NCI-H2227 (cell line): ENCODE measurements around the gene CFAP46.

Experiments
- DNase-seq: peaks from one replicate; lab custom pipeline; 2025; ENCODE audit not compliant: unreplicated experiment; lab: John Stamatoyannopoulos, UW

Gene CFAP46

DNA sequence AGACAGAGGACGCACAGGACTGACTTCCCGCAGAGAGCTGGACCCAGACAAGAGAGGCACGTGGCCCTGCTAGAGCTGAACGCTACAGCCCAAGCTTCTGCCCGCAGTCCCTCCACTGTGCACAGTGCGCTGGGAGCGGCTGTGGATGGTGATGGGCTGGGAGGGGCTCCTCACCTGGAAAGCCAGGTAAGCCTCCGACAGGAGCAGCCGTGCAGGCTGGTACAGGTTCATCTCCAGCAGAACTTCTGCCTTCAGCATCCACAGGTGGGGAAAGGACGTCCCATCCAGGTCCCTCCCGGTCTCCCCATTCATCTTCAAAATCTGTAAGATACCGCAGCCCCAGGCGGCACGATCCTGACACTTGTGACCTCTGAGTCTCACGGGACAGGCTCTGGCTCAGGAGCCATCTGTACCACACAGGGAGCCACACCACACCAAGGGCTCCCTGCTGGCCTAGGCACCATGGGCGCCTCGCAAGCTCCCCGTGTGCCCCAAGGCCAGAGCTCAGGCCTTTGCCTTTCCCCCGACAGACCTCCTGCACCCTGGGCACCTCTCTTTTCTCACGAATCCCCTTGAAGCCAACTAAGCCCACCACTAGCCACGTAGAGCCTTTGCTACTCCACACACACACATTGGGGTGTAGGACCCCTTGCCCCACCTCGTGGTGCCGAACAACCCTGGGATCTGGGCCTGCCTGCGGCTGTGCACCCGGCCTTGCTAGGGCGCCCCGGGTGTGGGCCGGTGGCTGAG lies 76.3 kb downstream of the CFAP46 start:
- no peak for DNase-seq

DNA sequence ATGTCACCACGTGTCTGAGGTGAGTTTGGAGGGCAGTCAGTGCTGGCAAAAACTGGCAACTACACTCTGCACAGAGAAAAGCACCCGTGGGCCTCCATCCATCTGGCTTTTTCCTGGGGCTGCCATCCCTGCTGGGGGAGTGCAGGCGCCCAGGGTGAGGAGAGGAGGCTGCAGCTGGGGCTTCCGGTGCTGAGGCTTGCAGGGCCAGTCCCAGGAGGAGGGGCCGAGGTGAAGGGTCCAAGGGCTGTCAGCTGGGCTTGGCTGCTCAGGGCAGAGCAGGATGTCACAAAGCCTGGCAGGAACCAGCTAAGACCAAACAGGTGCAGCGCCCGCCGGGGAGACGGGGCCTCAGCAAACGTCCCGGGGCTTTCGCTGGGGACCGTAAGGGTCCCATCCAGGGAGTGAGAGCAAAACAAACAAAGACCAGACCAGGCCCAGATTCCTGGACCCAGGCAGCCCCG lies 77.2 kb downstream of the CFAP46 start:
- DNase-seq: no peak

DNA sequence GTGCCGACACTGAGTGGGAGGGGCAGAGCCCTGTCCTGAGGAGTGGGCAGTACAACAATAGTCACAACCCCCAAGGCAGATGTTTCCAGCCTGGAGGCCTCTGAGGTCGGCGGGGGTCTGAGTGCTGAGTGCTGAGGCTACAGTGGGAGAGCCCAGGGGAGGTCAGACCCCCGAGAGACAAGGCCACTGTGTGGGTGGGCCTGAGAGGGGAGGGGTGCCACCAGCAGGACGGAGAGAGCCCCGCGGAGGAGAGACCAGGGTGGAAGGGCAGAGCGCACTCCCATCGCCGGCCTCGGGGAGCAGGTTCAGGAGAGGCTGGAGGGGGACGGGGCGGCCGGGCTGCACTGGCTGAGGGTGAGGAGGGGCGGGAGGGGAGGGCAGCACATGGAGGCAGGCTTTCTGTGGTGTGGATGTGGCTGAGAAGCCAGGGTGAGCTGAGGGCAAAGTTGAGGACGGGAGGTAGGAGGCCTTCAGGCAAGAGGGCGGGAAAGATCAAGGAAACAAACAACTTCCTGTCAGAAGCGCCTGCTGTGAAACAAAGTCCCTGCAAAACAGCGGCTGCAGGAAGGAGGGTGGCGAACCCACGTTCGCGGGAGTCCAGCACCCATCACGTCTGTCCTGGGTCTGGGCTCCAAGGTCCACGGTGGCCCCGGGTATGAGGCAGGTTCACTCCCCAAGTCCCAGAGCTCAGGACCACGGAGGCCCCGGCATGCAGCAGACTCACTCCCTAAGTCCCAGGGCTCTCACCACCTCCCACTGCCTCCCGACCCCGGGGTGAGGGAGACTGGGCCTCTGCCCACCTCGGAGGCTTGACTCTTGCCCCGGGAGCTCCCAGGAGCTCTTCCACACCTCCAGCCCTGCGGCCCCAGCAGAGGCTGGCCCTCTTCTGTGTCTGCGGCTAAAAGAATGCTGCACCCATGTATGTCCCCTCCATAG lies 79.6 kb downstream of the CFAP46 start:
- DNase-seq: no peak

DNA sequence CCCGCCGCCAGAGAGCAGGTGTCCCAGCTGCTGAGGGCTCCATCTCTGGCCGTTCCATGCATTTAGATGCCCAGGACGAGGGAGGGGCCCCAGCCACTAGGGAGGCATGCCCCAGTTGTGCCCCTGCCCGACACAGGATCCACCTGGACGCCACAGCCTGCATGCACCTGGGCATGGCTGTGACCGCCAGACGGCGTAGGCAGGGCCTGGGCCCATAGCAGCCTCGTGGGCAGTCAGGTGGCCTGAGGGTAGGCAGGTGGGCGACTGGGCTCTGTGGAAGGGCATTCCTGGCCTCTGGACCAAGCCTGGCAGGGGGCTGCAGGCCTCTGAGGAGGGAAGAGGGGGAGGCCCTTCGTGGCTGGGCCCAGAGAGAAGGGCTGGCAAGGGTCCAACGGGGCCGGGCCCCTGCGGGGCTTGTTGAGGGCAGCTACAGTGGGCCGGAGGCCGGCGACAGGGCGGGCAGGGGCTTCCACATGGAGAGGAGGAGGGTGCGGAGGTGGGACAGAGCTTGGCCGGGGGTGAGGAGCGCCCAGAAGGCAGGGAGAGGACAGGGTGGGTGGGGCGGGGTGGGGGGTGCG lies 80.4 kb downstream of the CFAP46 start:
- DNase-seq: no peak

DNA sequence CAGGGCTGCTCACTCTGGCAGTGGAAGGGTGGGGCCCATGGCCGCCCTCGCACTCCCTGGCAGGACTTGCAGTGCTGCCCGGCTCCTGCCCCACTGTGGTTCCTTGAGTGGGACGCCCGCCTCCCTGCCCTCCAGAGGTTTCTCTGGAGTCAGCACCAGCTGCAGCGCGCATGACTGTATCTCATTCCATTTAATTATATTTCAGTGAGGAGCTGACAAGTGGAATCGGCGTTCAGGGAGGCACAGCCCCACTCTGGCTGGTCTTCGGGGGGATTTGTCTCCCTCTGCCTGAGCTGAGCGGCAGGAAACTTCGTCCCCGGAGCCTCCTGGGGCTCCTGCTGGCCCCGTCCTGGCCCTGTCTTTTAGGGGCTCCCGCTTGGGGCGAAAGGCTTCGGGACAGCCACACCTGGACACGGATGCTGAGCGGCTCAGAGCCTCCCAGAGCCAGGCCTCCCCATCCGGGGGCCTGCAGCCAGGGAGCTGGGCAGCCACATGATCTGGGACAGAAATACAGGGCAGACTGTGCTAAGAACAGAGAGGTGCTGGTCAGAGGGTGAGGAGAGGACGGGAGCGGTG lies 81.2 kb downstream of the CFAP46 start:
- DNase-seq: no peak

DNA sequence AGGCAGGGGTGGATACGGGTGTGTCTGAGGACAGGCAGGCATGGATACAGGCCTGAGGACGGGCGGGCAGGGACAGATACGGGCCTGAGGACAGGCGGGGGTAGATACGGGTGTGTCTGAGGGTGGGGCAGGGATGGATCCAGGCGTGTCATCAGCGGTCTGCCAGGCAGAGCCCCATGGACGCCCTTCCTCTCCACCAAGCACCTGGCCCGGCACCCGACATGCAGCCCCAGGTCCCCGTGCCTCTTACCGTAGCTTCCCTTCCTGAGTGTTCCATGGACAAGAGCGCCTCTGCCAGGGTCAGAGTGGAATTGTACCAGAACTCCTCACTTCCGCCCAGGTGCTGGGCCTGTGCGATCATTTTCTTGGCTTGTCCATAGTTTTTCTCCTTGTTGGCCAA lies 81.8 kb downstream of the CFAP46 start:
- no peak for DNase-seq

DNA sequence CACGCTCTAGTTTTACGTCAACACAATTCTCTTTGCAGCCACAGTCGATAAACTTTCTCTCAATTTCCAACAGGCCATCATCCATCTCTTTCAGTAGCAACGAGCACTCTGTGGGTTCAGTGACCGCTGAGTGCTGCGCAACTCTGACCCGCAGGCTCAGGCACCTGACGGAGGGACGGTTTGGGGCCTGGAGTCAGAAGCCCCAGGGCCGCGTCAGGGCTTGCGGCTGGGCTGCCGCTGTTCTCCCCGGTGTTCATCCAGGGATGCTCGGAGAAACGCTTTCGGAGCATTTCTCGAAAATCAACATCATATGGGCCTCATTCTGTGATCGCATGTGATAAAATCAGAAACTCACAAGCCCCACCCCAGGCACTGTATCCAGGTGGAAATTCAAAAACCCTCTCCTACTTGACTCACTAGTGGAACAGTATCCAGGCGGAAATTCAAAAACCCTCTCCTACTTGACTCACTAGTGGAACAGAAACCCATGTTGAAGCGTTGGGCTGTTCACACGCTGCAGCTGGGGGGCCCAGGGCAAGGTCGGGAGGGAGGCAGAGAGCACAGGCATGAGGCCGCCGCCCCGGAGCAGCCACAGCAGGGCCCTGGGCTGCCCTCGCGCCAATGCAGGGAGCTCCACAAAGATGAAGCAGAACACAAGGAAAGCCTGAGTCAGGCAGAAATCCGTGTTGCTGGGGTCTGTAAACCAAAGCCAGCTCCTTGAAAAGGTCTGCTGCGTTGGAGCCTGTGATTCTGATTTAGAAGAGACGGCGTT lies 83.1 kb downstream of the CFAP46 start:
- DNase-seq: no peak

DNA sequence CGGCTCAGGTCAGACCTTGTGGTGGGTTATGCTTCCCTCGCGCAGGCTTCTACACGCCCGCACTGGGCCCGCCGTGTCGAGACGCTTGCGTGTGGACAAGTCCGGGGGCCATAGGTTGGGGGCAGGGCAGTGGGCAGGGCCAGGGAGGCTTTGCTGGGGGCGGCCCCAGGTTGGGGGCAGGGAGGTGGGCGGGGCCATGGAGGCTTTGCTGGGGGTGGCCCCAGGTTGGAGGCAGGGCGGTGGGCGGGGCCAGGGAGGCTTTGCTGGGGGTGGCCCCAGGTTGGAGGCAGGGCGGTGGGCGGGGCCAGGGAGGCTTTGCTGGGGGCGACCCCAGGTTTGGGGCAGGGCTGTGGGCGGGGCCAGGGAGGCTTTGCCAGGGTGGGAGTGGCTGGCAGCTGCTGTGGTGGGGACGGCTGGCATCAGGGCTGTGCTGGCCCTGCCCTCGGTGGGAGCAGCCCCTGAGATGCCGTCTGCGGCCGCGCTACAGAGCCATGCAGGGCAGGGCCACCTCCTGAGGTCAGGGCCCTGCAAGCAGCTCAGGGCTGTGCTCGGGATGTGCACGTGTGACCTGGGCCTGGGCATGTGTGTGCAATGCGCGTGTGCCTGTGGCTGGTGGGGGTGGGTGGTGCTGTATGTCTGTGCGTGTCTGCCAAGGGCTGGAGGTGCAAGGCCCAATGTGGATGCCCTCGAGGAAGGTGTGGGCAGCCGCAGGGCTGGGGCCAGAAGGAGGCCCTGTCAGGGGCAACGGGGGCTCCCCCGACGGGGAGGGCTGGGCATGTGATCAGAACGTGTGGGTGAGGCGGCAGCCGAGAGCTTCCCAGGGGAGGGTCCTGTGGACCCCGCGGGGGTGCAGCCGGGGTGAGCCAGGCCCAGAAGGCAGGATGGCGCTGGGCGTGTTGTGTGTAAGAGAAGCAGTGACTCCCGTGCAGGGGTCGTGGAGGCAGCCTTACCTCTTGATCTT lies 84.0 kb downstream of the CFAP46 start:
- DNase-seq: no peak

DNA sequence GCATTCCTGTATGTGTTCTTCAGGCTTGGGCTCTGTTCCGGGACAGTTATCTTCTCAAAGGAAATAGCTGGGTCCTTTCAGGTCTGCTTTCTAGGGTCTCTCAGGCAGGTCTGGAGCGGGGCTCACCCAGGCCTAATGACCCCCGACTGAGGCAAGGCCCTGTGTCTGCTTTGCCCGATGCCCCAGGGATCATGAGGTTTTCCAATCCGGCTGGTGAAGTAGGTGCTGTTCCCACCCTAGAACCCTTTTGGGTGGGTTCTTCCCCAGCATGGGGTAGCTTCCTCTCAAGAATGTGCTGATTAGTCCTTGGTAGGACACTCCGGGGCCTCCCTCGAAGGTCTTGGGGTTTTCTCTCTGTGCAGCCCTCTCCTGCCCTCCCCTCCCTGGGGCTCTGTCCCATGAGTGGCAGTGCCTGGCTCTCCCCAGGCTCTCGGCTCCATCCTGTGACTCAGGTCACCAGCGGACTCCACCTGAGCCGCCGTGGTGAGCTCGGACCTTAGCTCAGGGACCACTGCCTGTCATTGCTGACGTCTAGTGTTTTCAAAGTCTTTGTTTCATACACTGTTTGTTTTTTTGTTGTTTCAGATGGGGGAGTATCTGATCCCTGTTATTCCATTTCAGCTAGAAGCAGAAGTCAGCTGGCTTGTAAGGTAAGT lies 85.4 kb downstream of the CFAP46 start:
- DNase-seq: no peak

DNA sequence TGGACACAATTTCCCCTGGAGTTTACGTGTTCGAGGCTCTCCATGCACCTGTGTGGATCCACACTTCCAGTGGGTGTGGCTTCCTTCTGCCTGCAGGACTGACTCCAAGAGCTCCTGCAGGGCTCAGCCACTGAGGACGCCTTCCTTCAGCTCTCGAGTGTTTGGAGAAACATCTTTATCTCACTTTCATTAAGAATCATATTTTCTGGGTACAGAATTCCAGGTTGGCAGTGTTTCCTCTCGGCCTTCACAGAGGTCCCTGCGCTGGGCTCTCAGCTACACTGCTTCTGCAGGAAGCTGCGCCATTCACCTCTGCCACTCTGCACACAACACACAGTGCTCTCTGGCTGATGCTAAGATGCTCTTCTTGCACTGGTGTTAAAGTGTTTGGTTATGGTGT lies 86.5 kb downstream of the CFAP46 start:
- DNase-seq: no peak

DNA sequence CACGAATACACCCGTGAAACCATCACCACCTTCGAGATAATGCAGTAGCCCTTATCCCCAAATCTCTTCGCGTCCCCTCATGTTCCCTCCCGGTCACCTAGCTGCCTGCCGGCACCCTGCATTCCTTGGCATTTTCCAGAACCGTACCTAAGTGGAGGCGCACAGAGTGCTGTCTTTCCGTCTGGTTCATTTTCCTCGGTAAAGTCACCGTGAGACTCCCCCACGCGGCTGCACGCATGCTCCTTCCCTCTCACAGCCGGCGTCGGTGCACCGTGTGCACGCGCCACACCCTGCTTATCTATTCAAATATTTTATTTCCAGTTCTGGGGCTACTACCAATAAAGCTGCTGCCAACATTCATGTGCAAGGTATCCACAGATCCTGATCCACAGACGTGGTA lies 90.9 kb downstream of the CFAP46 start:
- no peak for DNase-seq

DNA sequence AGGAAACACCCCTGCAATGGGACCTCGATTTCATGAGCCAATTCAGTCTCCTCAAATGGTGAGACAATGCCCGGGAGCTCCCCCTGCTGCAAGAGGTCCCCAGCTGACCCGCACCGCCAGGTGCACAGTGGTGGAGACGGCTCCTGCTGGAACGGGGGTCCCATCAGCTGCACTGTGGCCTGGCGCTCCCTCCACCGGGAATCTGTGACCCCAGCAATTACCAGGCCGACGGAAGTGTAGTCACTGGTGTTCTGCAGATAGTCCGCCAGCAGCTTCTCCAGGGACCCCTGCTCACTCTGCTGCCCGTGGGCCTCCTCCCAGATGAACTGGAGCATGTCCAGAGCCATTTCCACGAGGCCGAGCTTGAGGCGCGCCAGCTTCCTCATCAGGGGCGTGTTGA lies 91.5 kb downstream of the CFAP46 start:
- DNase-seq: no peak

DNA sequence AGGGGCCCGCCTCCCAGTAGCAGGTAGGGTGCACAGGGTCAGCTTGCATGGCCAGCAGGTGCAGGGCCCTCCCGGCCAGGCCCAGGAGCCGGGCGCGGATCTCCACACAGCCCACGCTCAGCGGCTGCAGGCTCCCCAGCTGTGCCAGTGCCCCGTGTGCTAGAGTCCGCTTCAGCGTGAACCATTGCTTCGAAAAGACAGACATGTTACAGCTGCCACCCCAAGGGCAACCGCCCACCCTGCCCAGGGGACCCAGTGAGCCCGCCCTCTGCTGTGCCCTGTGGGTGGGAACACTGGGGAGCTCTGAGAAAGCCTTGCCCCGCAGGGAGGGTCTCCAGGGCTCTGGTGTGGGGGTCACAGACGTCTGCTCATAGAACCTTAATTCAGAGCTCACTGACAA lies 92.1 kb downstream of the CFAP46 start:
- DNase-seq: no peak

DNA sequence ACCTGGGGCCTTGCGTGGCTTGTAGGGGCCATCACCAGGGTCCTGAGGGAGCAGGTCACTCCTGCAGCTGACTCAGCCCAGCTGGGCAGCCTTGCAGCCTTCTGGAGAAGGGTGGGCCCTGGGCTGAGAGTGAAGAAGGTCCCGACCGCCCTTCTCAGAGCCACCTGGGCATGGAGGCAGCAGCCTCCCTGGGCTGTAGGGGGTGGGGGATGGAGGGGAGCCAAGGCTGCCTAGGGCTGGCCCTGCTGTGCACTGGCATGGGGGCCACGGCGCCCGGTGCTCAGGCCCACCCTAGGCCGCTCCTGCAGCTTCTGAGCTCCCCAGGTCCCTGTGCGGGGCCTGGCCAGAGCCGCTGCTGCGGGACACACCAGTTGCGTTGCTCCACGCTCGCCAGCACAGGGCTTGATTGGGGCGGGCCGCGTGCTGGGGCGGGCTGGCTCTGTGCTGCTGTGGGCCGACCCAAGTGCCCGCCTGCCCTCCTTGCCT lies 92.8 kb downstream of the CFAP46 start:
- DNase-seq: no peak

DNA sequence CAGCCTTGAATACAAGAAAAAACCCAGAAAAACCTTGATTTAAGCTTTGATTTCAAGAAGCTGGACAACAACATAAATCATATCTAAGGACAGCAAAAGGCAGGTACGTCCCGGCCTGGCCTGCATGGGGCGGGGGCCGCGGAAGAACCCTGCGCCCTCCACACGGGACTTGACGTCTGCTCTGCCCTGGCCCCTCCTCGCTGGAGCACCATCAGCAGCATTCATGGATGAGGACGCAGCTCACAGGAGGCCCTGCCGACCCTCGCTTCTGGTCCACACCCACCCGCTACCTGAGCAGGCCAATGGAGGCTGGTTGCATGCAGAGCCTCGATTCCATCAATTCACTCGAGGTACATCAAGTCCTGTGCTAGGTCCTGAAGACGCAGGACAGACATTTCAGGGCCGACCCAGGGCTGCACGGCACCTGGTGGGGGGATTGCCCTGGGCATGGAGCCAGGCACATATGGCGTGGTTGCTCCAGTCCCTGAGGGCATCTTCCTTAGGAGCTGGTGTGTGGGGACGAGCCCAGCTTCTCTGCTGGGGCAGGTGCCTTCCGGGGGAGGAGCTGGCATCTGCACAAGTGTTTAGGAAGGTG lies 93.3 kb downstream of the CFAP46 start:
- DNase-seq: no peak

DNA sequence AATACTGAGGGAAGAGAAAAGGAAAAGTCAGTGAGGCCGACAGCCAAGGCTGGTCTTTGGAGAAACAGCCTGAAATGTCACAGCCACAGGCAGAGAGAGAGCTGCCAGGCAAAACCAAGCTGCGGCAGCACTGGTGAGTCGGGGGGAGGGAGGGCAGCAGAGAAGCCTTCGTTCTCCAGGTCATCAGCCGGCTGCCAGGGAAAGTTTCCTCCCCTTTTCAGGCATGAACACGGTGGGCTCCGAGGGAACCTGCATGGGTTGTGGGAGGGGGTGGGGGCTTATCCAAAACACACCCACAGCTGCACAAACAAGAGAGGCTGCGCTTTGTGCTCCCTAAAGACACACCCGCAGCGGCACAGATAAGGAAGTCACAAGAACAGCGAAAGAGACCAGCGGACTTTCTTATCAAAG lies 94.1 kb downstream of the CFAP46 start:
- DNase-seq: no peak

DNA sequence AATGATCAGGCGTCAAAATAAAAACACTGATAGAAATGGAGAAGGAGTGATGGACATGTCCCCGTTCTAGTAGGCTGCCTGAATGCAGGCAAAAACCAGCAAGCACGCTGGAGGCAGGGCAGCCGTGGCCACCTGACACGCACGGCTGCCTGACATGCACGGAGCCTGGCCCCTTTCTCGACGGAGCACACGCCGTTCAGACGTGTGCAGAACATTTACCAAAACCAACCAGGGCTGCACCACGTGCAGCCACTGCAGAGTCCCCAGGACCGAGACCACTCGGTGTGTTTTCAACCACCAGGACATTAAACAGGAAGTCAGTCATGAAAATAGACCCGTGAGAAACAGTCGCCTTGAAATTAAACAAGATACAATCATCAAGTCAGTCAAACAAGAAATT lies 94.5 kb downstream of the CFAP46 start:
- no peak for DNase-seq

DNA sequence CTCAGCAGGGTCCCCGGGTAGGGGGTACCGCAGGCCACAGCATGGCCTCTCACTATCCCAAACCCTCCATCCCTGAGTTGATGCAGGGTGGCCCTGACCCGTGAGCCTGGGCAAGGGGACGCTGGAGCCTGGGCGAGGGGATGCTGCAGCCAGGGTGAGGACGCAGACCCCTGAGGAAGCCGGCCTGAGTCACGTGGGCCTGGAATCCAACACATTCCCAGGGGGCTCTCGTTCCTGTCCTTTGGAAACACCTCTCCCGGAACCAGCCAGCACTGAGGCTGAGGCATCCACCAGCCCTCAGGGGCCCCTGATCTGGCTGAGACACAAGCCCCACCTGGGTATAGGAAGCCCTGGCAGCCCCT lies 95.0 kb downstream of the CFAP46 start:
- no peak for DNase-seq
